DND-41 (cell line): ENCODE results near the gene MRPL24.

Experiments used
- EZH2 ChIP-seq: IDR thresholded peaks from 3 replicates; pipeline ENCODE4 v1.6.1; 2012; ENCODE audit warnings: borderline replicate concordance, low read depth, mild to moderate bottlenecking, moderate library complexity, low read length, inconsistent platforms; ENCODE audit not compliant: severe bottlenecking
- TF ChIP-seq, protein P1 (sequence below): IDR thresholded peaks from 2 replicates; pipeline ENCODE4 v1.5.1; 2012; ENCODE audit warnings: borderline replicate concordance, low read length, moderate library complexity, mild to moderate bottlenecking; ENCODE audit not compliant: poor library complexity, severe bottlenecking; ENCODE audit errors: extremely low read depth

DNA sequence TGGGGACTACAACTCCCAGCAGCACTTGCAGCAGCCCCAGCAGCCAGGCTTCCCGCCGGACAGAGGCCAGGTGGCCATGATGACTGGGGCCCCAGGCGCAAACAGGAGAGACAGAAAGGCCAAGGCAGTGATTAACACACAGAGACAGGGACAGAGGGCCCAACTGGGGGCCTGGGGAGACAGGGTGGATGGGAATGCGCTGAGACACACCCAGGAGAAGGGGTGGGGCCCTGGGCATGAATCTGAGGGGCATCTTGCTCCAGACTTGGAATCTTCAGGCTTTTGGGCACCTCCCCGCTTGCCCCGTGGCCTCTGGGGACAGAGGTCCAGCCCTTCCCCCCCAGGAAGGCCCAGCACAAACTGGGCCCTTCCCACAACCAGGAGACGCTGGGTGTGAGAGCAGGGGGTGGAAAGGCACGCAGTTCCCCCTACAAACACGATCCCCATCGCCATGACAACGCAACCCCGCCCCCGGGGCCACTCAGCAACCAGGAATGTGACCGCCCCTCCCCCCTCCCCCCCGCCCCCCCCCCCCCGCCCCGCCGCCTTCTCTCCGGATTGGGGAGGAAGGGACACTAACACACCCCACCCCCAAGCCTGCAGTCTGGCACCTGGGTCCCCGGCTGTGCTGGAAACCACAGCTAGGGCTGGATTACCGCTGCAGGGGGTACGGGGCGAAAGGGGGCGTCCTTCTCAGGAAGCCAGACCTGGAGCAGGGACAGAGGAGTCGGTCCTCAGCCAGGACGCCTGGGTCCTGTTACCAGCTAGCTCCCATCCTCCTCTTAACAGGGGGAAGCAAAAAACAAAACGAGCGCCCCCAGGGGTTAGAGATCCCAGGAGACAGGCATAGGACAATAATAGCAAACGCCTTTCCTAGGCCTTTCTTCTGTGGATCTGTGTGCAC is 6.1 kb upstream of the MRPL24 start:
- TF ChIP-seq, protein P1, sequence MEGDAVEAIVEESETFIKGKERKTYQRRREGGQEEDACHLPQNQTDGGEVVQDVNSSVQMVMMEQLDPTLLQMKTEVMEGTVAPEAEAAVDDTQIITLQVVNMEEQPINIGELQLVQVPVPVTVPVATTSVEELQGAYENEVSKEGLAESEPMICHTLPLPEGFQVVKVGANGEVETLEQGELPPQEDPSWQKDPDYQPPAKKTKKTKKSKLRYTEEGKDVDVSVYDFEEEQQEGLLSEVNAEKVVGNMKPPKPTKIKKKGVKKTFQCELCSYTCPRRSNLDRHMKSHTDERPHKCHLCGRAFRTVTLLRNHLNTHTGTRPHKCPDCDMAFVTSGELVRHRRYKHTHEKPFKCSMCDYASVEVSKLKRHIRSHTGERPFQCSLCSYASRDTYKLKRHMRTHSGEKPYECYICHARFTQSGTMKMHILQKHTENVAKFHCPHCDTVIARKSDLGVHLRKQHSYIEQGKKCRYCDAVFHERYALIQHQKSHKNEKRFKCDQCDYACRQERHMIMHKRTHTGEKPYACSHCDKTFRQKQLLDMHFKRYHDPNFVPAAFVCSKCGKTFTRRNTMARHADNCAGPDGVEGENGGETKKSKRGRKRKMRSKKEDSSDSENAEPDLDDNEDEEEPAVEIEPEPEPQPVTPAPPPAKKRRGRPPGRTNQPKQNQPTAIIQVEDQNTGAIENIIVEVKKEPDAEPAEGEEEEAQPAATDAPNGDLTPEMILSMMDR = no peak
- no peak for TF ChIP-seq EZH2
